HepG2 (cell line): ENCODE measurements around the gene TTC28. TPM values are rescaled to one million over a fixed set of nuclear protein-coding genes. Genes with fewer than 3 reads are reported as not detected.

Experiments
- ARID3A ChIP-seq: IDR thresholded peaks from 2 replicates; pipeline ENCODE4 v1.6.1; 2012; ENCODE audit warnings: low read depth, low read length, improper control_type of control experiment
- HOXA3 ChIP-seq: sonication (generic); formaldehyde crosslinking; IDR thresholded peaks from 2 replicates; pipeline ENCODE4 v1.5.0; 2020; ENCODE audit warnings: missing genetic modification reagents
- KDM5A ChIP-seq: fragments of 200-600 bp; sonication (generic); IDR thresholded peaks from 2 replicates; pipeline ENCODE4 v1.7.0; 2018; ENCODE audit warnings: antibody characterized with exemption, mild to moderate bottlenecking, low read length, borderline replicate concordance
- KDM5B ChIP-seq: sonication (generic); formaldehyde crosslinking; IDR thresholded peaks from 2 replicates; pipeline ENCODE4 v1.4.0; 2020; ENCODE audit warnings: missing genetic modification reagents, mild to moderate bottlenecking, borderline replicate concordance
- SYNCRIP ChIP-seq: fragments of 200-400 bp; formaldehyde crosslinking; IDR thresholded peaks from 2 replicates; pipeline ENCODE4 v1.6.1; 2018; ENCODE audit warnings: mild to moderate bottlenecking, low read depth, low read length; ENCODE audit not compliant: insufficient read depth
- TAF1 ChIP-seq: sonication (generic); formaldehyde crosslinking; IDR thresholded peaks from 2 replicates; pipeline ENCODE4 v1.4.0; 2020; ENCODE audit warnings: missing genetic modification reagents
- ZNF33B ChIP-seq: sonication (generic); formaldehyde crosslinking; IDR thresholded peaks from 2 replicates; pipeline ENCODE4 v1.5.1; 2020; ENCODE audit warnings: mild to moderate bottlenecking, missing genetic modification reagents
- ZNF562 ChIP-seq: sonication (generic); formaldehyde crosslinking; IDR thresholded peaks from 2 replicates; pipeline ENCODE4 v1.8.0; 2022; ENCODE audit warnings: missing genetic modification reagents, borderline replicate concordance
- ZNF569 ChIP-seq: sonication (generic); formaldehyde crosslinking; IDR thresholded peaks from 2 replicates; pipeline ENCODE4 v1.5.0; 2020; ENCODE audit warnings: mild to moderate bottlenecking, missing genetic modification reagents, moderate library complexity, borderline replicate concordance
- polyA plus RNA-seq, 8 experiments: library from polyadenylated mRNA; depleted of rRNA in 3 of 8; stranded (reverse) in 7 of 8; unstranded in 1 of 8; fragments of >200 nt; fragmentation: Illumina TruSeq in 4 of 8; extraction: Trizol in 4 of 8; gene quantifications; 2 replicates each; pipeline versions ENCODE4 v1.2.1 to v1.2.3, GENCODE V29; 2011 to 2016; ENCODE audit warnings: low read depth in 4 of 8, missing spikeins in 1 of 8, mixed read lengths in 1 of 8; ENCODE audit not compliant: insufficient read depth in 1 of 8
- total RNA-seq, 5 experiments: library from RNA; depleted of rRNA; stranded (reverse); fragments of >200 nt; fragmentation: Illumina TruSeq; extraction: Trizol; gene quantifications; 2 replicates each; pipeline ENCODE4 v1.2.3, GENCODE V29; 2016; ENCODE audit warnings: low read depth in 1 of 5
- TF ChIP-seq, protein P1 (sequence below): sonication (generic); formaldehyde crosslinking; IDR thresholded peaks from 2 replicates; pipeline ENCODE4 v1.4.0; 2020; ENCODE audit warnings: mild to moderate bottlenecking, missing genetic modification reagents

The TTC28 gene
- total and polyA plus RNA-seq, 2 of the 13 experiments (the other 11 are each of a cell fraction or from before 2014, with no cell fraction given) = 4.2 to 13.1 TPM

- TF ChIP-seq ARID3A (no peak), ZNF569 (no peak), KDM5B (no peak), HOXA3 (CRISPR knock-in tag) (no peak), TAF1 (no peak), SYNCRIP (no peak), KDM5A (no peak), ZNF562 (CRISPR knock-in tag) (no peak), ZNF33B (CRISPR knock-in tag) (no peak)
- TF ChIP-seq, protein P1, sequence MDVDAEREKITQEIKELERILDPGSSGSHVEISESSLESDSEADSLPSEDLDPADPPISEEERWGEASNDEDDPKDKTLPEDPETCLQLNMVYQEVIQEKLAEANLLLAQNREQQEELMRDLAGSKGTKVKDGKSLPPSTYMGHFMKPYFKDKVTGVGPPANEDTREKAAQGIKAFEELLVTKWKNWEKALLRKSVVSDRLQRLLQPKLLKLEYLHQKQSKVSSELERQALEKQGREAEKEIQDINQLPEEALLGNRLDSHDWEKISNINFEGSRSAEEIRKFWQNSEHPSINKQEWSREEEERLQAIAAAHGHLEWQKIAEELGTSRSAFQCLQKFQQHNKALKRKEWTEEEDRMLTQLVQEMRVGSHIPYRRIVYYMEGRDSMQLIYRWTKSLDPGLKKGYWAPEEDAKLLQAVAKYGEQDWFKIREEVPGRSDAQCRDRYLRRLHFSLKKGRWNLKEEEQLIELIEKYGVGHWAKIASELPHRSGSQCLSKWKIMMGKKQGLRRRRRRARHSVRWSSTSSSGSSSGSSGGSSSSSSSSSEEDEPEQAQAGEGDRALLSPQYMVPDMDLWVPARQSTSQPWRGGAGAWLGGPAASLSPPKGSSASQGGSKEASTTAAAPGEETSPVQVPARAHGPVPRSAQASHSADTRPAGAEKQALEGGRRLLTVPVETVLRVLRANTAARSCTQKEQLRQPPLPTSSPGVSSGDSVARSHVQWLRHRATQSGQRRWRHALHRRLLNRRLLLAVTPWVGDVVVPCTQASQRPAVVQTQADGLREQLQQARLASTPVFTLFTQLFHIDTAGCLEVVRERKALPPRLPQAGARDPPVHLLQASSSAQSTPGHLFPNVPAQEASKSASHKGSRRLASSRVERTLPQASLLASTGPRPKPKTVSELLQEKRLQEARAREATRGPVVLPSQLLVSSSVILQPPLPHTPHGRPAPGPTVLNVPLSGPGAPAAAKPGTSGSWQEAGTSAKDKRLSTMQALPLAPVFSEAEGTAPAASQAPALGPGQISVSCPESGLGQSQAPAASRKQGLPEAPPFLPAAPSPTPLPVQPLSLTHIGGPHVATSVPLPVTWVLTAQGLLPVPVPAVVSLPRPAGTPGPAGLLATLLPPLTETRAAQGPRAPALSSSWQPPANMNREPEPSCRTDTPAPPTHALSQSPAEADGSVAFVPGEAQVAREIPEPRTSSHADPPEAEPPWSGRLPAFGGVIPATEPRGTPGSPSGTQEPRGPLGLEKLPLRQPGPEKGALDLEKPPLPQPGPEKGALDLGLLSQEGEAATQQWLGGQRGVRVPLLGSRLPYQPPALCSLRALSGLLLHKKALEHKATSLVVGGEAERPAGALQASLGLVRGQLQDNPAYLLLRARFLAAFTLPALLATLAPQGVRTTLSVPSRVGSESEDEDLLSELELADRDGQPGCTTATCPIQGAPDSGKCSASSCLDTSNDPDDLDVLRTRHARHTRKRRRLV (CRISPR knock-in tag) = no peak
These were observed 437.9 kb downstream of the TTC28 start (continued) for GRCh38 chr22:28241656-28242290.
